CD14-positive monocyte (primary cell): ENCODE data around the gene ATXN1. TPM values are rescaled to one million over a fixed set of nuclear protein-coding genes. Genes with fewer than 3 reads are reported as not detected.

Experiments used
- DNase-seq, 3 donors: peaks; one replicate each; pipeline ENCODE4 v3.0.0-alpha.2; 2011 to 2022
- H2AFZ ChIP-seq: 2 replicates; pipeline ENCODE4 v1.6.0; 2012; ENCODE audit warnings: mild to moderate bottlenecking, low read depth, low read length, inconsistent platforms; ENCODE audit not compliant: insufficient read depth, poor library complexity, severe bottlenecking
- H3K27ac ChIP-seq, 2 donors: 1 replicate in 1 of 2; 2 replicates in 1 of 2; pipeline ENCODE4 v1.5.1; 2012 to 2013; ENCODE audit warnings: low read length in 2 of 2, control low read depth in 1 of 2, inconsistent platforms in 1 of 2, low read depth in 1 of 2, mild to moderate bottlenecking in 1 of 2
- H3K27me3 ChIP-seq, 2 donors: one replicate each; pipeline versions ENCODE4 v1.6.0 to v1.6.1; 2011 to 2013; ENCODE audit warnings: low read length in 2 of 2; ENCODE audit not compliant: control insufficient read depth in 2 of 2, insufficient read depth in 2 of 2
- H3K36me3 ChIP-seq, 2 donors: replicated peaks in 1 of 2; 1 replicate in 1 of 2; 2 replicates in 1 of 2; pipeline versions ENCODE4 v1.5.1 to v1.6.1; 2012 to 2013; ENCODE audit warnings: low read length in 2 of 2, control low read depth in 1 of 2, inconsistent platforms in 1 of 2, mild to moderate bottlenecking in 1 of 2; ENCODE audit not compliant: insufficient read depth in 2 of 2, control insufficient read depth in 1 of 2
- H3K4me1 ChIP-seq, 2 donors: 1 replicate in 1 of 2; 2 replicates in 1 of 2; pipeline versions ENCODE4 v1.5.1 to v1.6.1; 2012 to 2013; ENCODE audit warnings: low read length in 2 of 2, control low read depth in 1 of 2, inconsistent platforms in 1 of 2, mild to moderate bottlenecking in 1 of 2, moderate library complexity in 1 of 2; ENCODE audit not compliant: insufficient read depth in 2 of 2, control insufficient read depth in 1 of 2
- H3K4me2 ChIP-seq: replicated peaks from 2 replicates; pipeline ENCODE3; 2012; ENCODE audit warnings: low read length, moderate library complexity, mild to moderate bottlenecking; ENCODE audit not compliant: poor library complexity, severe bottlenecking; ENCODE audit errors: extremely low read depth
- H3K4me3 ChIP-seq, 3 experiments: fragments of 200-600 bp in 1 of 3; sonication (generic) in 1 of 3; replicated peaks in 1 of 3; 1 replicate in 2 of 3; 2 replicates in 1 of 3; pipeline ENCODE4 v1.5.1; 2011 to 2013; ENCODE audit warnings: low read length in 3 of 3, mild to moderate bottlenecking in 3 of 3, control low read depth in 2 of 3, low read depth in 2 of 3, inconsistent platforms in 1 of 3, moderate library complexity in 1 of 3
- H3K79me2 ChIP-seq: 2 replicates; pipeline ENCODE4 v1.6.0; 2012; ENCODE audit warnings: mild to moderate bottlenecking, control low read depth, inconsistent platforms, low read length, moderate library complexity; ENCODE audit not compliant: insufficient read depth
- H3K9ac ChIP-seq: 2 replicates; pipeline ENCODE4 v1.6.0; 2017; ENCODE audit warnings: low read length, mild to moderate bottlenecking; ENCODE audit not compliant: insufficient read depth, poor library complexity, severe bottlenecking
- H3K9me3 ChIP-seq, 2 donors: replicated peaks in 1 of 2; 1 replicate in 1 of 2; 2 replicates in 1 of 2; pipeline versions ENCODE4 v1.5.1 to v1.6.1; 2012 to 2013; ENCODE audit warnings: low read length in 2 of 2, control low read depth in 1 of 2; ENCODE audit not compliant: control insufficient read depth in 1 of 2, insufficient read depth in 1 of 2
- H4K20me1 ChIP-seq: 2 replicates; pipeline ENCODE4 v1.6.0; 2012; ENCODE audit warnings: mild to moderate bottlenecking, low read length, control low read depth, moderate library complexity; ENCODE audit not compliant: insufficient read depth
- H3K27ac Mint-ChIP-seq, 7 donors: one replicate each; pipeline ENCODE4 v1.8.0; 2020; ENCODE audit warnings: mild to moderate bottlenecking in 7 of 7, mixed read lengths in 7 of 7, moderate library complexity in 6 of 7, inconsistent platforms in 2 of 7
- H3K27me3 Mint-ChIP-seq, 3 donors: one replicate each; pipeline ENCODE4 v1.8.0; 2021 to 2022; ENCODE audit warnings: low read depth in 3 of 3, mild to moderate bottlenecking in 3 of 3, mixed read lengths in 3 of 3, moderate library complexity in 3 of 3, inconsistent platforms in 1 of 3
- H3K36me3 Mint-ChIP-seq, 2 donors: one replicate each; pipeline ENCODE4 v1.8.0; 2020; ENCODE audit warnings: mixed read lengths in 2 of 2, inconsistent platforms in 1 of 2, mild to moderate bottlenecking in 1 of 2
- H3K4me1 Mint-ChIP-seq: one replicate; pipeline ENCODE4 v1.8.0; 2020; ENCODE audit warnings: mild to moderate bottlenecking, mixed read lengths
- H3K4me3 Mint-ChIP-seq, 2 donors: one replicate each; pipeline ENCODE4 v1.8.0; 2020; ENCODE audit warnings: mild to moderate bottlenecking in 2 of 2, mixed read lengths in 2 of 2, moderate library complexity in 1 of 2
- H3K9me3 Mint-ChIP-seq, 7 donors: one replicate each; pipeline ENCODE4 v1.8.0; 2020 to 2022; ENCODE audit warnings: mixed read lengths in 7 of 7, mild to moderate bottlenecking in 6 of 7, moderate library complexity in 6 of 7, inconsistent platforms in 2 of 7
- CTCF ChIP-seq: fragments of 200-600 bp; IDR thresholded peaks from one replicate; pipeline ENCODE4 v1.8.0; 2022; ENCODE audit warnings: antibody characterized with exemption, mild to moderate bottlenecking
- WGBS: methylation state at CpG from one replicate; pipeline ENCODE4 v1.1.5; 2013; ENCODE audit warnings: missing lambda C conversion rate; ENCODE audit not compliant: insufficient coverage; 5-methylcytosine and 5-hydroxymethylcytosine counted together
- intact Hi-C, 2 donors: fragments of 100-400 bp; cut with micrococcal nuclease; formaldehyde crosslinking; loops; one replicate each; pipeline versions ENCODE4 v1.15.0 to v1.15.1; 2023
- polyA plus RNA-seq, 3 donors: library from polyadenylated mRNA; depleted of rRNA in 1 of 3; unstranded in 2 of 3; stranded (reverse) in 1 of 3; fragments of 300-500 nt in 2 of 3; fragments of >200 nt in 1 of 3; fragmentation: Illumina TruSeq in 2 of 3; gene quantifications; 1 replicate in 2 of 3; 2 replicates in 1 of 3; pipeline ENCODE4 v1.2.3, GENCODE V29; 2012 to 2021

ATXN1 gene
- polyA plus RNA-seq, 3 donors = 8.8 to 19.1 (median 10.9) TPM

- Histone ChIP-seq H3K4me2 (no peak overlapping the region), H3K27me3 (no peaks in the 10 kb centered on the region), H3K79me2 (peaks cover 2% of the 10 kb centered on the region), H3K27ac (no peak overlapping the region), H3K4me3 (no peak overlapping the region), H3K9me3 (peaks cover 4 to 5% of the 10 kb centered on the region in 2 donors), H4K20me1 (peaks cover 3% of the 10 kb centered on the region), H3K4me1 (peaks cover 11 to 16% of the 10 kb centered on the region in 2 donors), H3K9ac (no peak overlapping the region), H3K36me3 (peaks cover 26 to 52% of the 10 kb centered on the region in 2 donors), H2AFZ (no peak overlapping the region)
- Mint-ChIP-seq H3K4me3 (no peak overlapping the region), H3K4me1 (peaks cover 22% of the 10 kb centered on the region), H3K27ac (no peak overlapping the region), H3K9me3 (peaks cover 0 to 14% (median 4%) of the 10 kb centered on the region in 7 donors), H3K27me3 (no peaks in the 10 kb centered on the region), H3K36me3 (peaks cover 42 to 61% of the 10 kb centered on the region in 2 donors)
- intact Hi-C loops = loop anchor here in 1 of 2 donors (10.0 kb wide), 1 partner anchor 53 kb away; no protein-coding TSS in a partner anchor
- DNase-seq = no peak
- WGBS = 100% methylated on average over 1 of the region's 1 CpG
- TF ChIP-seq CTCF = no peak
These were observed 103.5 kb downstream of the ATXN1 start for GRCh38 chr6:16657768-16658167.

- H3K4me1 Mint-ChIP-seq = peaks cover 33% of the 10 kb centered on the region
- peaks cover 26 to 53% of the 10 kb centered on the region in 2 donors for H3K36me3 ChIP-seq
- no peaks in the 10 kb centered on the region for H3K79me2 ChIP-seq
- H3K27ac ChIP-seq = no peak overlapping the region
- intact Hi-C loops = loop anchor here in 1 of 2 donors (10.0 kb wide), 1 partner anchor 52 kb away; no protein-coding TSS in a partner anchor
- no peak overlapping the region for H3K4me3 ChIP-seq
- no CpG with 5 or more reads among the region's 4 CpGs for WGBS
- no peak for DNase-seq
- H3K27me3 Mint-ChIP-seq = no peaks in the 10 kb centered on the region
- H3K9me3 ChIP-seq = peaks cover under 1 to 1% of the 10 kb centered on the region in 2 donors
- H2AFZ ChIP-seq = no peak overlapping the region
- H3K9ac ChIP-seq = no peak overlapping the region
- peaks cover 37 to 63% of the 10 kb centered on the region in 2 donors for H3K36me3 Mint-ChIP-seq
- peaks cover 0 to 4% (median 0%) of the 10 kb centered on the region in 7 donors for H3K9me3 Mint-ChIP-seq
- H3K4me3 Mint-ChIP-seq = no peak overlapping the region
- H3K4me2 ChIP-seq = no peak overlapping the region
- no peaks in the 10 kb centered on the region for H3K27me3 ChIP-seq
- TF ChIP-seq CTCF = no peak
- no peak overlapping the region for H3K27ac Mint-ChIP-seq
- H4K20me1 ChIP-seq = peaks cover 7% of the 10 kb centered on the region
- H3K4me1 ChIP-seq = peaks cover 11 to 25% of the 10 kb centered on the region in 2 donors
These were observed 104.8 kb downstream of the ATXN1 start for GRCh38 chr6:16656451-16656850.
